Right renal pelvis (tissue), 4 donors: ENCODE results near the gene SLC1A1. TPM values are rescaled to one million over a fixed set of nuclear protein-coding genes. Genes with fewer than 3 reads are reported as not detected.
A peak's percentile ranks its signal among the peaks of the same experiment; 100 is the strongest.
"Not testable (repeated sequence)": the region's sequence is repeated elsewhere in the genome, so short reads cannot be mapped to it uniquely, and the experiment has no call there.

ENCODE experiments used
- DNase-seq, 4 donors: peaks; one replicate each; pipeline ENCODE4 v3.0.0-alpha.2; 2013; ENCODE audit warnings: low read depth in 4 of 4, low spot score in 3 of 4, missing footprints in 1 of 4
- polyA plus RNA-seq, 4 donors: library from polyadenylated mRNA; unstranded; fragments of 120-200 nt; gene quantifications; one replicate each; pipeline ENCODE4 v1.2.1, GENCODE V29; 2013; ENCODE audit not compliant: insufficient read length in 4 of 4

Gene SLC1A1
- polyA plus RNA-seq, 4 donors: 21.2 to 24.5 (median 21.4) TPM

GRCh38 chr9:4540425-4540824, 50.2 kb downstream of the SLC1A1 start:
- no peak for DNase-seq

- no peak for DNase-seq
Observed at GRCh38 chr9:4541281-4541680, 51.0 kb downstream of the SLC1A1 start.

GRCh38 chr9:4541856-4542255, 51.6 kb downstream of the SLC1A1 start:
- DNase-seq: no peak

GRCh38 chr9:4544714-4545113, 54.4 kb downstream of the SLC1A1 start:
- DNase-seq: not testable (repeated sequence)

- DNase-seq: peak in 1 of 4 donors; percentile 22
Observed at GRCh38 chr9:4547016-4547415, 56.7 kb downstream of the SLC1A1 start.

- no peak for DNase-seq
Observed at GRCh38 chr9:4548811-4549725, 58.8 kb downstream of the SLC1A1 start.

- no peak for DNase-seq
Observed at GRCh38 chr9:4549751-4550295, 59.6 kb downstream of the SLC1A1 start.

- no peak for DNase-seq
Observed at GRCh38 chr9:4550777-4551484, 60.7 kb downstream of the SLC1A1 start.

GRCh38 chr9:4553951-4554381, 63.7 kb downstream of the SLC1A1 start:
- no peak for DNase-seq

- DNase-seq: no peak
Observed at GRCh38 chr9:4555236-4555635, 65.0 kb downstream of the SLC1A1 start.

GRCh38 chr9:4558371-4558998, 68.2 kb downstream of the SLC1A1 start:
- DNase-seq: no peak

- no peak for DNase-seq
Observed at GRCh38 chr9:4559261-4560182, 69.3 kb downstream of the SLC1A1 start.

GRCh38 chr9:4563105-4563504, 72.8 kb downstream of the SLC1A1 start:
- DNase-seq: no peak

GRCh38 chr9:4566806-4567205, 76.5 kb downstream of the SLC1A1 start:
- DNase-seq: no peak

GRCh38 chr9:4567601-4568000, 77.3 kb downstream of the SLC1A1 start:
- DNase-seq: no peak

- DNase-seq: no peak
Observed at GRCh38 chr9:4569101-4569500, 78.8 kb downstream of the SLC1A1 start.

GRCh38 chr9:4572184-4572826, 82.0 kb downstream of the SLC1A1 start:
- no peak for DNase-seq

GRCh38 chr9:4573176-4573575, 82.9 kb downstream of the SLC1A1 start:
- no peak for DNase-seq

GRCh38 chr9:4573634-4574389, 83.5 kb downstream of the SLC1A1 start:
- no peak for DNase-seq
